Kidney (tissue), 14 donors: ENCODE measurements around the gene DNAJA2. TPM values are rescaled to one million over a fixed set of nuclear protein-coding genes. Genes with fewer than 3 reads are reported as not detected.
"Not testable (repeated sequence)": the region's sequence is repeated elsewhere in the genome, so short reads cannot be mapped to it uniquely, and the experiment has no call there.

Experiments used
- DNase-seq, 5 donors: peaks; one replicate each; pipeline ENCODE4 v3.0.0-alpha.2; 2013 to 2020
- FAIRE-seq: peaks from 2 replicates; lab custom pipeline; 2012; peaks lifted over from hg19 to GRCh38; lab: Jason Lieb, UNC
- H3K27ac ChIP-seq, 2 donors: one replicate each; pipeline ENCODE4 v1.7.0; 2013; ENCODE audit warnings: low read depth in 2 of 2, low read length in 2 of 2, inconsistent platforms in 1 of 2
- H3K27me3 ChIP-seq: one replicate; pipeline ENCODE4 v1.7.1; 2013; ENCODE audit warnings: low read length, inconsistent platforms; ENCODE audit not compliant: control insufficient read depth, insufficient read depth
- H3K36me3 ChIP-seq, 3 donors: one replicate each; pipeline versions ENCODE4 v1.7.0 to v1.7.1; 2013; ENCODE audit warnings: low read length in 3 of 3, control low read depth in 1 of 3, inconsistent platforms in 1 of 3; ENCODE audit not compliant: insufficient read depth in 3 of 3, control insufficient read depth in 2 of 3
- H3K4me1 ChIP-seq, 3 donors: one replicate each; pipeline versions ENCODE4 v1.7.0 to v1.7.1; 2013; ENCODE audit warnings: low read length in 3 of 3, inconsistent platforms in 1 of 3, low read depth in 1 of 3; ENCODE audit not compliant: control insufficient read depth in 2 of 3, insufficient read depth in 2 of 3
- H3K4me3 ChIP-seq, 3 donors: one replicate each; pipeline versions ENCODE4 v1.7.0 to v1.8.1; 2013; ENCODE audit warnings: low read length in 3 of 3, control low read depth in 1 of 3, inconsistent platforms in 1 of 3
- H3K9ac ChIP-seq, 3 donors: one replicate each; pipeline versions ENCODE4 v1.7.0 to v1.7.1; 2013; ENCODE audit warnings: low read length in 3 of 3, control low read depth in 1 of 3, inconsistent platforms in 1 of 3
- H3K9me3 ChIP-seq, 3 donors: one replicate each; pipeline versions ENCODE4 v1.7.0 to v1.7.1; 2013; ENCODE audit warnings: low read length in 3 of 3, control low read depth in 1 of 3, inconsistent platforms in 1 of 3; ENCODE audit not compliant: control insufficient read depth in 2 of 3, insufficient read depth in 1 of 3
- intact Hi-C: fragments of 100-400 bp; cut with DNase I; formaldehyde crosslinking; loops from one replicate; pipeline ENCODE4 v1.11.1; 2022
- polyA plus RNA-seq: library from polyadenylated mRNA; stranded (reverse); fragments of 350-450 nt; fragmentation: Illumina TruSeq; extraction: RNeasy Lipid Tissue Mini Kit (QIAGEN cat#74804); gene quantifications from one replicate; pipeline ENCODE4 v1.2.3, GENCODE V29; 2014; ENCODE audit warnings: low read depth, low replicate concordance; ENCODE audit not compliant: insufficient read depth
- total RNA-seq: library from RNA; stranded (reverse); fragmentation: NEBNext Ultra II Directional; extraction: Animal tissue kit (Norgen Biotek cat#: 25700); gene quantifications from one replicate; pipeline ENCODE4 v1.2.1, GENCODE V29; 2021
- TF ChIP-seq, protein P1 (sequence below): IDR thresholded peaks from 3 replicates; pipeline ENCODE4 v1.5.1; 2012; ENCODE audit warnings: mild to moderate bottlenecking, moderate library complexity, borderline replicate concordance; ENCODE audit not compliant: insufficient read depth; ENCODE audit errors: extremely low read depth
- donor health status: control.
- donor health status: control.
- donor health status: control.
- donor health status: control.
- donor health status: control.
- donor health status: DM: yes; HTN: yes; CAD: no.
- donor health status: Normal renal cell carcinoma (clear cell type).

Gene DNAJA2
- total and polyA plus RNA-seq, 2 donors from 2014 or later = 47.3 to 54.4 TPM

DNA sequence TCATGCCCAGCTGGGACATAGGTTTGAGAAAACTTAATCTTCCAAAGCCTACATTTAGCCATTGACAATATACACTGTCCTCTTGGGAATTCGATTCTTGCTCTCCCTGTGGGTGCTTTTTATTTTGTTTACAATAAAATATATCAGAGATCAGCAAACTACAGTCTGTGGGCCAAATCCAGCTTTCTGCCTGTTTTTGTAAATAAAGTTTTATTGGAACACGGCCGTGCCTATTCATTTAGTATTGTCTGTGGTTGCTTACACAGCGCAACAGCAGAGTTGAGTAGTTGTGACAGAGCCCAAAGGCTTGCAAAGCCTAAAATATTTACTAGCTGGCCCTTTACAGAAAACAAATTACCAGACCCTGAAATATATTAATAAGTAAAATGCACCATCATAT is 39.7 kb upstream of the DNAJA2 start:
- H3K4me3 ChIP-seq = no peak overlapping the region
- TF ChIP-seq, protein P1, sequence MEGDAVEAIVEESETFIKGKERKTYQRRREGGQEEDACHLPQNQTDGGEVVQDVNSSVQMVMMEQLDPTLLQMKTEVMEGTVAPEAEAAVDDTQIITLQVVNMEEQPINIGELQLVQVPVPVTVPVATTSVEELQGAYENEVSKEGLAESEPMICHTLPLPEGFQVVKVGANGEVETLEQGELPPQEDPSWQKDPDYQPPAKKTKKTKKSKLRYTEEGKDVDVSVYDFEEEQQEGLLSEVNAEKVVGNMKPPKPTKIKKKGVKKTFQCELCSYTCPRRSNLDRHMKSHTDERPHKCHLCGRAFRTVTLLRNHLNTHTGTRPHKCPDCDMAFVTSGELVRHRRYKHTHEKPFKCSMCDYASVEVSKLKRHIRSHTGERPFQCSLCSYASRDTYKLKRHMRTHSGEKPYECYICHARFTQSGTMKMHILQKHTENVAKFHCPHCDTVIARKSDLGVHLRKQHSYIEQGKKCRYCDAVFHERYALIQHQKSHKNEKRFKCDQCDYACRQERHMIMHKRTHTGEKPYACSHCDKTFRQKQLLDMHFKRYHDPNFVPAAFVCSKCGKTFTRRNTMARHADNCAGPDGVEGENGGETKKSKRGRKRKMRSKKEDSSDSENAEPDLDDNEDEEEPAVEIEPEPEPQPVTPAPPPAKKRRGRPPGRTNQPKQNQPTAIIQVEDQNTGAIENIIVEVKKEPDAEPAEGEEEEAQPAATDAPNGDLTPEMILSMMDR = no peak
- H3K9ac ChIP-seq = no peak overlapping the region
- intact Hi-C loops = no loop called here
- H3K36me3 ChIP-seq = no peaks in the 10 kb centered on the region
- no peak for FAIRE-seq
- no peak for DNase-seq
- no peak overlapping the region for H3K27ac ChIP-seq
- H3K27me3 ChIP-seq = no peaks in the 10 kb centered on the region
- H3K9me3 ChIP-seq = no peaks in the 10 kb centered on the region
- H3K4me1 ChIP-seq = no peaks in the 10 kb centered on the region

DNA sequence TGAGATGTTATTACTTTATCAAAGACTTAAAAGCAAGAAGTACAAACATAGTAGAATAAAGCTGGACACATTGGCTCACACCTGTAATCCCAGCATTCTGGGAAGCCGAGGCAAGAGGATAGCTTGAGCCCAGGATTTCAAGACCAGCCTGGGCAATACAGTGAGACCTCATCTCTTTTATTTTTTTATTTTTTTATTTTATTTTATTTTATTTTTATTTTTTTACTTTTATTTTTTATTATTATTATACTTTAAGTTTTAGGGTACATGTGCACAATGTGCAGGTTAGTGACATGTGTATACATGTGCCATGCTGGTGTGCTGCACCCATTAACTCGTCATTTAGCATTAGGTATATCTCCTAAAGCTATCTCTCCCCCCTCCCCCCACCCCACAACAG is 37.3 kb upstream of the DNAJA2 start:
- H3K9ac ChIP-seq, intact Hi-C loops, H3K4me1 ChIP-seq, DNase-seq, H3K27ac ChIP-seq, FAIRE-seq, H3K4me3 ChIP-seq, H3K9me3 ChIP-seq, H3K27me3 ChIP-seq, H3K36me3 ChIP-seq: not testable (repeated sequence)

GRCh38 chr16:47008612-47009011 is 35.1 kb upstream of the DNAJA2 start:
- FAIRE-seq = no peak

GRCh38 chr16:47008174-47008573 is 34.7 kb upstream of the DNAJA2 start:
- intact Hi-C loops = no loop called here
- no peaks in the 10 kb centered on the region for H3K9me3 ChIP-seq
- H3K36me3 ChIP-seq = no peaks in the 10 kb centered on the region
- no peak for DNase-seq
- no peaks in the 10 kb centered on the region for H3K4me1 ChIP-seq
- no peak for FAIRE-seq
- no peak overlapping the region for H3K4me3 ChIP-seq
- TF ChIP-seq, protein P1 = no peak
- H3K9ac ChIP-seq = no peak overlapping the region
- no peak overlapping the region for H3K27ac ChIP-seq
- H3K27me3 ChIP-seq = no peaks in the 10 kb centered on the region

More at GRCh38 chr16:47008612-47009011, 35.1 kb upstream of the DNAJA2 start:
- intact Hi-C loops = no loop called here
- TF ChIP-seq, protein P1 = no peak
- H3K4me3 ChIP-seq = no peak overlapping the region
- H3K9me3 ChIP-seq = no peaks in the 10 kb centered on the region
- no peak overlapping the region for H3K9ac ChIP-seq
- H3K4me1 ChIP-seq = no peaks in the 10 kb centered on the region
- no peak for DNase-seq
- H3K36me3 ChIP-seq = no peaks in the 10 kb centered on the region
- H3K27ac ChIP-seq = no peak overlapping the region
- no peaks in the 10 kb centered on the region for H3K27me3 ChIP-seq
